ENCODE data around the gene FGGY. TPM values are rescaled to one million over a fixed set of nuclear protein-coding genes. Genes with fewer than 3 reads are reported as not detected.

FGGY gene
- total and polyA plus RNA-seq, 5 experiments from 2014 or later, result 5.7 to 11.1 (median 6.4) TPM

DNA sequence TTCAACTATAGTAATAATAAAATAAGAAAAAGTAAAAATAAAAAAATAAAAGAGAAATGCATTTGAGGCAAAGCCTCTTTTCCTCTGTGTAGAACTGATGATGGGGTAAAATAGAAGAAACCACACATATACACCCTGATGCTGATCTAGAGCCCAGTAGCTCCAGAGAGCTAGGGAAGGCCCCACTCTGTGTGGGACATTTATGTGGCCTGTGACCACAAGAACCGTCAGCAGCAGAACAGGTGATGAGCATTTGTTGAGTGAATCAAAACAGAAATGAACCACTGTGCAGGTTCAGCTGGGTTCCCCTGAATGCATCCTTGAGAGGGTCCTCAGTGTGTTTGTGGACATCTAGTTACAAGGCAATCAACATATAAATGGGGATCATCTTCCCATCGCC lies 296.0 kb downstream of the FGGY start:
- peaks cover 0 to 25% (median 5%) of the 10 kb centered on the region in 9 donors for H3K9me3 Mint-ChIP-seq
- ATAC-seq, result no peak

GRCh38 chr1:59593798-59594790 lies 297.2 kb downstream of the FGGY start:
- ATAC-seq, result no peak

More for the DNA sequence above, 296.0 kb downstream of the FGGY start:
- Mint-ChIP-seq H3K4me1 (no peaks in the 10 kb centered on the region), H3K36me3 (peaks cover 0 to 1% (median 0%) of the 10 kb centered on the region in 3 donors), H3K4me3 (no peak overlapping the region), H3K27ac (no peak overlapping the region), H3K27me3 (no peaks in the 10 kb centered on the region)
- no peak for DNase-seq
- POLR2A ChIA-PET, result no interaction called here

DNA sequence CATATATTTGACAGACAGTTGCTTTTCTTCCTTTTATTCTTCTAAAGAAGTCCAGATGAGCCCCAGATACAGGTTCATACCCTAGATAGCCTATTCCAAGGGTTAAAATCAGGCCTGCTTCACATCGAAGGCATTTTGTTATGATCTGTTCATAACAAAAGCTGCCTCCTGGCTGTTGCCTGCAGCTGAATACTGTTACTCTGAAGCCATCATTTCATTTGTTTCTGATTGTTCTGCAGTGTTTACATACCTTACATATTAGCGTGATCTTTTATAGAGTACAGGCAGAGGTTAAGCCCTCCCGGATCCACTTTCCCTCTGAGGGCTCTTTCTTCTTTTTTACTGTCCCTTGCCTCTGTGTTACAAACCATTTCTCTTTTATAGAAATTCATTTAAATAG lies 298.9 kb downstream of the FGGY start:
- no peak for DNase-seq
- Mint-ChIP-seq H3K36me3 (no peaks in the 10 kb centered on the region), H3K9me3 (peaks cover 0 to 8% (median 0%) of the 10 kb centered on the region in 9 donors), H3K4me1 (no peaks in the 10 kb centered on the region), H3K27me3 (no peaks in the 10 kb centered on the region), H3K27ac (no peak overlapping the region), H3K4me3 (no peak overlapping the region)
- ATAC-seq, result no peak
- POLR2A ChIA-PET, result no interaction called here

More at GRCh38 chr1:59593798-59594790, 297.2 kb downstream of the FGGY start:
- Mint-ChIP-seq H3K4me3 (no peak overlapping the region), H3K4me1 (no peaks in the 10 kb centered on the region), H3K9me3 (peaks cover 0 to 22% (median 0%) of the 10 kb centered on the region in 9 donors), H3K27me3 (no peaks in the 10 kb centered on the region), H3K27ac (no peak overlapping the region), H3K36me3 (peaks cover 0 to 1% (median 0%) of the 10 kb centered on the region in 3 donors)
- no peak for DNase-seq
- POLR2A ChIA-PET, result no interaction called here

DNA sequence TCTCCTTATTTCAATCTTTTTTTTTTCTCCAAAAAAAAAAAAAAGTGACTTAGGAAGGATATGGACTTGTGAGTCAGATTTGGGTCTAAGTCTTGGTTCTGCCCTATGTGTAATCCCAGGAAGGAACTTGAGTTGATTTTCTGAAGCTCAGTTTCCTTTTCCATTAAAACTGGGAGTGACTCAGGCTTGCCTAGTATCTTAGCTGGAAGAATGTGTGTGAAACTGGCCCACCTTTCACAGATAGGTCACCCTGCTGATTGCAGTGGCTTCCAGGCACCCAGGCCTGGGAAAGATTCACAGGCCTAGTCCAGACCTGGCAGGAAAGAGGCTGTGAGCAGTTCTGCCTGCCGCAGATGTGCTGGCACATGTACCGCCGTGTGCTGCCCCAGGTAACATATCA lies 299.5 kb downstream of the FGGY start:
- DNase-seq (no peak), ATAC-seq (no peak)
- Mint-ChIP-seq H3K27me3 (no peaks in the 10 kb centered on the region), H3K4me3 (no peak overlapping the region), H3K36me3 (no peaks in the 10 kb centered on the region), H3K4me1 (no peaks in the 10 kb centered on the region), H3K27ac (no peak overlapping the region), H3K9me3 (peaks cover 0 to 2% (median 0%) of the 10 kb centered on the region in 9 donors)
- POLR2A ChIA-PET, result no interaction called here

DNA sequence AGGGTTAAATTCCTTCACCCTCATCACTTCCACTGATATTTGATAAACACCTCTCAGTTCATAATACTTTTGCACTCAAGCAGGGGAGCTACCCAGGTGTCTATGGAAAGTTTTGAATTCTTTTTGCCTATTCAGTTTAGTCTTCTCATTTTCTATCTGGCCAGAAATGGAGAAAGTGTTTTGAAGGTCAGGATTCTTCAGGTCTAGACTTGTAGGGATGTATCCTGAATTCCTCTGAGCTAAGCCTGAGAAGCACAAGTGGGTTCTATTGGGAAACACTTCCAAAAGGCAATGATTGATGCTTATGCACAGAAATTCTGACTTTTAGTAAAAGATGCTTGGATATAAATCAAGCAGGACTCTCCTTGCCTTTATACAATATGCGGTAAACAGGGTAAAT lies 300.1 kb downstream of the FGGY start:
- no peak overlapping the region for H3K4me3 Mint-ChIP-seq
- no peaks in the 10 kb centered on the region for H3K4me1 Mint-ChIP-seq
- POLR2A ChIA-PET, result no interaction called here
- no peak for ATAC-seq
- peaks cover 0 to 2% (median 0%) of the 10 kb centered on the region in 9 donors for H3K9me3 Mint-ChIP-seq
- H3K27ac Mint-ChIP-seq, result no peak overlapping the region
- H3K36me3 Mint-ChIP-seq, result no peaks in the 10 kb centered on the region
- H3K27me3 Mint-ChIP-seq, result no peaks in the 10 kb centered on the region
- DNase-seq, result no peak

- Mint-ChIP-seq H3K4me3 (no peak overlapping the region), H3K36me3 (no peaks in the 10 kb centered on the region), H3K4me1 (no peaks in the 10 kb centered on the region), H3K27me3 (no peaks in the 10 kb centered on the region), H3K27ac (no peak overlapping the region), H3K9me3 (peaks cover 0 to 2% (median 0%) of the 10 kb centered on the region in 9 donors)
- ATAC-seq (no peak), DNase-seq (no peak)
- POLR2A ChIA-PET, result no interaction called here
Observed at GRCh38 chr1:59597420-59598119, 300.7 kb downstream of the FGGY start.

- POLR2A ChIA-PET, result no interaction called here
- H3K27me3 Mint-ChIP-seq, result no peaks in the 10 kb centered on the region
- no peak overlapping the region for H3K27ac Mint-ChIP-seq
- H3K4me3 Mint-ChIP-seq, result no peak overlapping the region
- H3K4me1 Mint-ChIP-seq, result no peaks in the 10 kb centered on the region
- H3K36me3 Mint-ChIP-seq, result no peaks in the 10 kb centered on the region
- ATAC-seq (no peak), DNase-seq (no peak)
- H3K9me3 Mint-ChIP-seq, result no peaks in the 10 kb centered on the region
Observed at GRCh38 chr1:59598120-59598440, 301.2 kb downstream of the FGGY start.

DNA sequence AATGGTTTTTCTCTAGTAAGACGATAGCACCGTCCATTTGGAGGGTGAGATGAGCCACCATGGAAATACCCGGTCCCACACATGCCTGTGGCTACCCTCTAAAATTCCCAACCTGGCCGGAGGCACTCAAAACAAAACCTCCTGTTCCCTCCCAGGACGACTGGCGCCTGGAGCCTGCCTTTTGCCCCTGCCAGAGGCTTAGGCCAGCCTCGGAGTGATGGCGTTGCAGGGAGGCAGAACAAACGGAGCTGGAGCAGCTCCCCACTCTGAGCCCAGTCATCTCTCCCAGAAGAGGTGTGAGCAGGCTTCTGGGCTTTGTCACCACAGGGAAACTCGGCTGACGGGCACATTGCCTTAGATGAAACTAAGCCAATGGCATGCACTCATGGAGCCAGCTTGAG lies 304.1 kb downstream of the FGGY start:
- no peaks in the 10 kb centered on the region for H3K4me1 Mint-ChIP-seq

GRCh38 chr1:59601811-59602210 lies 304.9 kb downstream of the FGGY start:
- POLR2A ChIA-PET, result no interaction called here
- H3K9me3 Mint-ChIP-seq, result no peaks in the 10 kb centered on the region
- DNase-seq (no peak), ATAC-seq (no peak)
- no peaks in the 10 kb centered on the region for H3K4me1 Mint-ChIP-seq
- no peak overlapping the region for H3K4me3 Mint-ChIP-seq
- peaks cover 0 to 5% (median 3%) of the 10 kb centered on the region in 3 donors for H3K36me3 Mint-ChIP-seq
- no peaks in the 10 kb centered on the region for H3K27me3 Mint-ChIP-seq
- H3K27ac Mint-ChIP-seq, result no peak overlapping the region

More for the DNA sequence above, 304.1 kb downstream of the FGGY start:
- POLR2A ChIA-PET, result no interaction called here
- Mint-ChIP-seq H3K36me3 (peaks cover 0 to 2% (median 0%) of the 10 kb centered on the region in 3 donors), H3K9me3 (no peaks in the 10 kb centered on the region), H3K27ac (no peak overlapping the region), H3K4me3 (no peak overlapping the region), H3K27me3 (no peaks in the 10 kb centered on the region)
- ATAC-seq (no peak), DNase-seq (no peak)

GRCh38 chr1:59604191-59604590 lies 307.3 kb downstream of the FGGY start:
- DNase-seq, result no peak
- ATAC-seq, result no peak
- Mint-ChIP-seq H3K4me3 (no peak overlapping the region), H3K27ac (no peak overlapping the region), H3K4me1 (no peaks in the 10 kb centered on the region), H3K36me3 (peaks cover 14 to 29% (median 23%) of the 10 kb centered on the region in 3 donors), H3K27me3 (no peaks in the 10 kb centered on the region), H3K9me3 (peaks cover 0 to 5% (median 0%) of the 10 kb centered on the region in 9 donors)
- POLR2A ChIA-PET, result no interaction called here

DNA sequence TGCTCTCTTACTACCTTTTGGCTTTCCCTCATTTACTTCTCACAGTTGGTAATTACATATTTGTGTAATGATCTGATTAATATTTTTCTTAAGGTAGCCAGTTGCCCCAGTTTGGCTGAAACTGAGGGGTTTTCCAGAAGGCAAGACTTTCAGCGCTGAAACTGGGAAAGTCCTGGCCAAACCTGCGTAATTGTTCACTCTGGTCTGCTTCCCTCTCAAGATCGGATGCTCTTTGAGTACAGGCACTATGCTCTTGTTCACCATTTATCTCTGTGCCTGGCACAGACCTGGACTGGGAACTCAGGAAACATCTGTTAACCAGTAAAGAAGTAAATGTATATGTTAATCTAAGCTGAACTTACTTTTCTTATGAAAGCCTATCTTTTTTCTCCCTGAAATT lies 308.3 kb downstream of the FGGY start:
- POLR2A ChIA-PET, result no interaction called here
- H3K27me3 Mint-ChIP-seq, result no peaks in the 10 kb centered on the region
- DNase-seq (no peak), ATAC-seq (no peak)
- H3K9me3 Mint-ChIP-seq, result peaks cover 0 to 15% (median 2%) of the 10 kb centered on the region in 9 donors
- no peaks in the 10 kb centered on the region for H3K4me1 Mint-ChIP-seq
- H3K27ac Mint-ChIP-seq, result no peak overlapping the region
- peaks cover 24 to 39% (median 33%) of the 10 kb centered on the region in 3 donors for H3K36me3 Mint-ChIP-seq
- no peak overlapping the region for H3K4me3 Mint-ChIP-seq

- DNase-seq, result no peak
- no peak for ATAC-seq
- Mint-ChIP-seq H3K4me1 (no peaks in the 10 kb centered on the region), H3K9me3 (peaks cover 0 to 16% (median 2%) of the 10 kb centered on the region in 9 donors), H3K36me3 (peaks cover 25 to 43% (median 37%) of the 10 kb centered on the region in 3 donors), H3K4me3 (no peak overlapping the region), H3K27ac (no peak overlapping the region), H3K27me3 (no peaks in the 10 kb centered on the region)
- POLR2A ChIA-PET, result no interaction called here
Observed at GRCh38 chr1:59605761-59606160, 308.9 kb downstream of the FGGY start.

GRCh38 chr1:59609245-59609644 lies 312.4 kb downstream of the FGGY start:
- Mint-ChIP-seq H3K36me3 (peaks cover 25 to 48% (median 37%) of the 10 kb centered on the region in 3 donors), H3K4me3 (no peak overlapping the region), H3K27me3 (no peaks in the 10 kb centered on the region), H3K9me3 (peaks cover 0 to 19% (median 12%) of the 10 kb centered on the region in 9 donors), H3K27ac (no peak overlapping the region), H3K4me1 (no peaks in the 10 kb centered on the region)
- POLR2A ChIA-PET, result no interaction called here
- DNase-seq (no peak), ATAC-seq (no peak)

Measured in naive thymus-derived CD8-positive, alpha-beta T cell (primary cell).